Vagina (tissue), 2 donors: Measurements from ENCODE around the gene AP2A1. TPM values are rescaled to one million over a fixed set of nuclear protein-coding genes. Genes with fewer than 3 reads are reported as not detected.

ENCODE experiments used
- DNase-seq, 2 donors: peaks; one replicate each; pipeline ENCODE4 v3.0.0-alpha.2; 2017; ENCODE audit errors: extremely low spot score in 2 of 2
- H3K27ac ChIP-seq: fragments of 200-600 bp; sonication (generic); one replicate; pipeline ENCODE4 v1.5.1; 2019
- H3K27me3 ChIP-seq: fragments of 200-600 bp; sonication (generic); one replicate; pipeline ENCODE4 v1.5.1; 2019
- H3K36me3 ChIP-seq, 2 donors: fragments of 200-600 bp; sonication (generic); one replicate each; pipeline ENCODE4 v1.5.1; 2017 to 2019
- H3K4me1 ChIP-seq: fragments of 200-600 bp; sonication (generic); one replicate; pipeline ENCODE4 v1.5.1; 2019
- H3K4me3 ChIP-seq, 2 donors: fragments of 200-600 bp; sonication (generic); 1 replicate in 1 of 2; 2 replicates in 1 of 2; pipeline ENCODE4 v1.5.1; 2016 to 2019
- H3K9me3 ChIP-seq: fragments of 200-600 bp; sonication (generic); one replicate; pipeline ENCODE4 v1.5.1; 2019
- POLR2A ChIP-seq, 2 donors: fragments of 450-650 bp; IDR thresholded peaks; one replicate each; pipeline ENCODE4 v1.6.1; 2017; ENCODE audit warnings: antibody characterized with exemption in 2 of 2, mild to moderate bottlenecking in 2 of 2, moderate library complexity in 2 of 2
- POLR2AphosphoS5 ChIP-seq, 2 donors: sonication (generic); formaldehyde crosslinking; IDR thresholded peaks; one replicate each; pipeline ENCODE4 v1.9.0; 2017; ENCODE audit warnings: antibody characterized with exemption in 2 of 2, mild to moderate bottlenecking in 2 of 2, low read depth in 1 of 2; ENCODE audit not compliant: insufficient read depth in 1 of 2
- intact Hi-C: fragments of 100-400 bp; cut with DNase I; formaldehyde crosslinking; loops from one replicate; pipeline ENCODE4 v1.15.1; 2023
- total RNA-seq: library from RNA; depleted of rRNA; stranded (reverse); fragments of >200 nt; gene quantifications from one replicate; pipeline ENCODE4 v1.2.3, GENCODE V29; 2016
- TF ChIP-seq, protein P1 (sequence below), 3 experiments: fragments of 450-650 bp in 2 of 3; fragments of 200-600 bp in 1 of 3; sonication (generic) in 1 of 3; IDR thresholded peaks; one replicate each; pipeline ENCODE4 v1.5.1; 2017 to 2019; ENCODE audit warnings: antibody characterized with exemption in 3 of 3, mild to moderate bottlenecking in 2 of 3, moderate library complexity in 2 of 3

Gene AP2A1
- total RNA-seq, 1 donor from 2014 or later: 80.8 TPM

DNA sequence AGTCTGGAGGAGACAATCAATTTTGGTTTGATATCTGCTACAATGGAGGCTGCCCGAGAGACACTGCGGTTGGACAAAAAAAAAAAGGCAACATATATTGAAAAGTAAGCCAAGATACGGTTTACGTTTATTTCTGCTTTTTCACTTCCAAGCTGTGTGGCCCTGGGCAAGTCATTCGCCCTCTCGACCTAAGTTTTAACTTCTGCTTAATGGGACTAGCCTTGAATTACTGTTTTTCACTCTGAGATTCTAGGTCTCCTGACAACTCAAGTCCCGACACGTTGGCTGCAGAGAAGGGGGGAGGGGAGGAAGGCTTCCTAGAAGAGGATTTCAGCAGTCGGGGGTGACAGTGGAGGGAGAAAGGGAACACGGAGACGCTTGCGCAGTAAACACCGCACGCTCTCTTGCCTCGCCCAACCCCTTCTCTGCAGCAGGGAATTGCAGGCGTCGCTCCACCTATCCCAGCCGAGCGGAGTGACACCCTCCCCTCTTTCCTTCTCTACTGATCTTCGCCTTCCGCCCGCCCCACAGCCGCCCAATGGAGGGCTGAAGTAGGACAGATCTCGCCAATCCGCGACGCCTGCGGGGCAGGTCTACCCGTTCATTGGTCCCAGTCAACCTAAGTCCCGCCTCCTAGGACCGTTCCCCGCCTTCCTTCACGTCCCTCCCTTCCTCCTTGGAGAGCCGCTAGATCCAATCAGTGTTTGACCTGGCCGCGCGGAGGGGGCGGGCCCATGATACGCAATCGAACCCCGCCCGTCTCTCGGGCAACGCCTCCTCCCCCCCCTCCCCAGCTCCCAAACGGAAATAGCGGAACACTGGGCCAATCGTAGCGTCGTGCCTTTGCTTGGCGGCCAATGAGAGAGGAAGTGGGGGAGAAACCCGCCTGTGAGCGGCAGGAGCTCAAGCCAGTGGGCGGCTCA is 533 bp upstream of the AP2A1 start:
- no peaks in the 10 kb centered on the region for H3K27me3 ChIP-seq
- DNase-seq: peak; percentile 100
- intact Hi-C loops: loop anchor here (5.0 kb wide), 2 partner anchors 41 to 111 kb away; partner anchors contain the start of genes AKT1S1 and TBC1D17
- peak overlapping the region; percentile 66 to 81 for H3K4me3 ChIP-seq
- TF ChIP-seq, protein P1, sequence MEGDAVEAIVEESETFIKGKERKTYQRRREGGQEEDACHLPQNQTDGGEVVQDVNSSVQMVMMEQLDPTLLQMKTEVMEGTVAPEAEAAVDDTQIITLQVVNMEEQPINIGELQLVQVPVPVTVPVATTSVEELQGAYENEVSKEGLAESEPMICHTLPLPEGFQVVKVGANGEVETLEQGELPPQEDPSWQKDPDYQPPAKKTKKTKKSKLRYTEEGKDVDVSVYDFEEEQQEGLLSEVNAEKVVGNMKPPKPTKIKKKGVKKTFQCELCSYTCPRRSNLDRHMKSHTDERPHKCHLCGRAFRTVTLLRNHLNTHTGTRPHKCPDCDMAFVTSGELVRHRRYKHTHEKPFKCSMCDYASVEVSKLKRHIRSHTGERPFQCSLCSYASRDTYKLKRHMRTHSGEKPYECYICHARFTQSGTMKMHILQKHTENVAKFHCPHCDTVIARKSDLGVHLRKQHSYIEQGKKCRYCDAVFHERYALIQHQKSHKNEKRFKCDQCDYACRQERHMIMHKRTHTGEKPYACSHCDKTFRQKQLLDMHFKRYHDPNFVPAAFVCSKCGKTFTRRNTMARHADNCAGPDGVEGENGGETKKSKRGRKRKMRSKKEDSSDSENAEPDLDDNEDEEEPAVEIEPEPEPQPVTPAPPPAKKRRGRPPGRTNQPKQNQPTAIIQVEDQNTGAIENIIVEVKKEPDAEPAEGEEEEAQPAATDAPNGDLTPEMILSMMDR (IDR thresholded peaks at IDR 0.05): no peak
- TF ChIP-seq POLR2A (IDR thresholded peaks at IDR 0.05) (peak; percentile 55 to 74), POLR2AphosphoS5 (IDR thresholded peaks at IDR 0.05; ENCODE audit: insufficient read depth in 1 of 2, low read depth in 1 of 2) (peak; percentile 84 to 91)
- no peaks in the 10 kb centered on the region for H3K9me3 ChIP-seq
- H3K27ac ChIP-seq: peak overlapping the region; percentile 96
- H3K36me3 ChIP-seq: no peaks in the 10 kb centered on the region
- H3K4me1 ChIP-seq: peaks cover 31% of the 10 kb centered on the region

DNA sequence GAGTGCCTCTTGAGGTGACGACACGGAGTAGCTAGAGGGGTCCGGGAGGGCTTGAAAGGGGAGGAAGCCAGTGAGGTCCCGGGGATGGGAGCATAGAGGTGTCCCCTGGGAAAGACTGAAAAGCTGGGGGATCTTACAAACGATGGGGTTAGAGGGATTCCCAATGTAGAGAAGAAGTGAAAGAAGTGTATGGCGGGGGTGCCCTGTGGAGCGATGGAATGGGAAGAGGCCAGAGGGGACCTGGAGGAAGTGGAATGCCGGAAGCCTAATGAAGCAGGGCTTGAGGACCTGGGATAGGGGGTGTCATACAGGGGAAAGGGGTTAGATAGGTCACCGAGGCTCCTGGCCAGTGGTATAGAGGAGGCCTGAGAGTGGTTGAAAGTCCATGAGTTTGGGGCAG is 580 bp downstream of the AP2A1 start:
- H3K9me3 ChIP-seq: no peaks in the 10 kb centered on the region
- intact Hi-C loops: loop anchor here (5.0 kb wide), 2 partner anchors 40 to 110 kb away; partner anchors contain the start of genes AKT1S1 and TBC1D17
- no peaks in the 10 kb centered on the region for H3K36me3 ChIP-seq
- peak overlapping the region; percentile 72 for H3K27ac ChIP-seq
- peaks cover 31% of the 10 kb centered on the region for H3K4me1 ChIP-seq
- no peak for DNase-seq
- no peaks in the 10 kb centered on the region for H3K27me3 ChIP-seq
- no peak for TF ChIP-seq POLR2A (IDR thresholded peaks at IDR 0.05)
- TF ChIP-seq POLR2AphosphoS5 (IDR thresholded peaks at IDR 0.05; ENCODE audit: insufficient read depth in 1 of 2, low read depth in 1 of 2): no peak
- TF ChIP-seq, protein P1 (IDR thresholded peaks at IDR 0.05): no peak
- peak overlapping the region; percentile 66 to 81 for H3K4me3 ChIP-seq

DNA sequence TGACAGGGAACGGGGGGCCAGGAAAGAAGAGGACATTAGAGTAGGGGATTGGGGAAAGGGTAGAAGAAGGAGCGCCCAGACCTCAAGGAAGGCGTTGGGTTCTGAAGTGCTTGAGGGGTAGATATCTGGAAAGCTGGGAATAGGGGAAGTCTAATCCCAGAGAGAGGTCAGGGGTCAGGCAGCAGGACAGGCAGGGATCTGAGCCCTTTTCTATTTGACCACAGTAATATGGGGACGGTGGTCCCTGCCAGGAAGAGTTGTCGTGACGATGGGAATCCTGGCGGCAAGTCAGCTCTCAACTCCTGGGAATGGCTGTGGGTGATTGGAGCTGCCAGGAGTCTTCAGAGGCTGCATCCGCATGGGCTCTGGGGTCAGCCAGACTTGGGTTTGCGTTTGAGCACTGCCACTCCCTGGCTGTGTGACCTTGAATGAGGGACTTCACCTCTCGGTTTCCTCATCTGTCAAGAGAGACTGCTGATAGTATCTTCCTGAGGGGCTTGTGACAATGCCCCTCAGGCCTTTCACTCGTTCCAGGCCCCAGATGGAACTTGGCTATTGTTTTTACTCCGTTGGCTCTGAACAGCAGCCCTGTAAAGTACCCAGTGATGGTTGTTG is 1.3 kb downstream of the AP2A1 start:
- TF ChIP-seq POLR2A (IDR thresholded peaks at IDR 0.05) (no peak), POLR2AphosphoS5 (IDR thresholded peaks at IDR 0.05; ENCODE audit: insufficient read depth in 1 of 2, low read depth in 1 of 2) (no peak)
- TF ChIP-seq, protein P1 (IDR thresholded peaks at IDR 0.05): no peak
- Histone ChIP-seq H3K36me3 (no peaks in the 10 kb centered on the region), H3K27me3 (no peaks in the 10 kb centered on the region), H3K27ac (peak overlapping the region; percentile 72), H3K4me3 (peak overlapping the region; percentile 66 to 81), H3K4me1 (peaks cover 38% of the 10 kb centered on the region), H3K9me3 (no peaks in the 10 kb centered on the region)
- intact Hi-C loops: loop anchor here (5.0 kb wide), 2 partner anchors 39 to 109 kb away; partner anchors contain the start of genes AKT1S1 and TBC1D17
- DNase-seq: peak in 1 of 2 donors; percentile 77

DNA sequence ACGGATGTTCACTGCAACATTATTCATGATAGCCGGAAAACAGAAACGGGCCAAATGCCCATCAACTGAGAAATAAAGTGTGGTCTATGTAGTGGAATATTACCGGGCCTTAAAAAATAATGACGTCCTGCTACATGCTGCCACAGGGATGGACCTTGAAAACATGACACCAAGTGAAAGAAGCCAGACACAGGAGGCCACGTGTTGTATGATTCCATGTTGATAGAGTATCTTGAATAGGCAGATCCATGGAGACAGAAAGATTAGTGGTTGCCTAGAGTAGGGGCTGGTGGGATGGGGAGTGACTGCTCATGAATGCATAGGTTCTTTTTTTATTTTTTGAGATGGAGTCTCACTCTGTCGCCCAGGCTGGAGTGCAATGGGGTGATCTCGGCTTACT is 3.7 kb downstream of the AP2A1 start:
- H3K27me3 ChIP-seq: no peaks in the 10 kb centered on the region
- H3K4me3 ChIP-seq: no peak overlapping the region
- peaks cover 50% of the 10 kb centered on the region for H3K4me1 ChIP-seq
- DNase-seq: peak in 1 of 2 donors; percentile 67
- TF ChIP-seq POLR2AphosphoS5 (IDR thresholded peaks at IDR 0.05; ENCODE audit: insufficient read depth in 1 of 2, low read depth in 1 of 2): no peak
- TF ChIP-seq, protein P1 (IDR thresholded peaks at IDR 0.05): no peak
- H3K27ac ChIP-seq: no peak overlapping the region
- intact Hi-C loops: loop anchor here (10.0 kb wide), 1 partner anchor 74 kb away; no protein-coding TSS in a partner anchor
- H3K9me3 ChIP-seq: no peaks in the 10 kb centered on the region
- H3K36me3 ChIP-seq: no peaks in the 10 kb centered on the region
